ENCODE results near the gene LRP10. TPM values are rescaled to one million over a fixed set of nuclear protein-coding genes. Genes with fewer than 3 reads are reported as not detected.

Gene LRP10
- total RNA-seq, 3 donors from 2014 or later (not counting 1 experiment from before 2014, with no cell fraction given), result 97.8 to 118 (median 102) TPM

DNA sequence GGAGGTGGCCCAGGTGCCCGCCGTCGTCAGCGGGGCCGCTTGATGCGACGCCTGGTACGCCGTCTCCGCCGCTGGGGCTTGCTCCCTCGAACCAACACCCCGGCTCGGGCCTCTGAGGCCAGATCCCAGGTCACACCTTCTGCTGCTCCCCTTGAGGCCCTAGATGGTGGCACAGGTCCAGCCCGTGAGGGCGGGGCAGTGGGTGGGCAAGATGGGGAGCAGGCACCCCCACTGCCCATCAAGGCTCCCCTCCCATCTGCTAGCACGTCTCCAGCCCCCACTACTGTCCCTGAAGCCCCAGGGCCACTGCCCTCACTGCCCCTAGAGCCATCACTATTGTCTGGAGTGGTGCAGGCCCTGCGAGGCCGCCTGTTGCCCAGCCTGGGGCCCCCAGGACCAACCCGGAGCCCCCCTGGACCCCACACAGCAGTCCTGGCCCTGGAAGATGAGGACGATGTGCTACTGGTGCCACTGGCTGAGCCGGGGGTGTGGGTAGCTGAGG, 5.5 kb downstream of the LRP10 start:
- intact Hi-C loops (cut with micrococcal nuclease), result no loop called here
- WGBS (ENCODE audit: insufficient coverage), result 97% methylated on average over 22 of the region's 22 CpGs
- Histone ChIP-seq H3K4me1 (ENCODE audit: control insufficient read depth, insufficient read depth, low read length) (peaks cover 9% of the 10 kb centered on the region), H3K27me3 (ENCODE audit: control insufficient read depth, insufficient read depth, low read length) (no peaks in the 10 kb centered on the region), H3K9me3 (ENCODE audit: control insufficient read depth, insufficient read depth, low read length) (no peaks in the 10 kb centered on the region), H3K36me3 (ENCODE audit: control insufficient read depth, insufficient read depth, low read length) (peaks cover 52% of the 10 kb centered on the region), H3K27ac (ENCODE audit: low read length) (no peak overlapping the region), H3K4me3 (ENCODE audit: low read length) (no peak overlapping the region)
- no peak for TF ChIP-seq CTCF (IDR thresholded peaks at IDR 0.05)
- peak overlapping the region in 1 of 2 donors; percentile 58 for H3K27ac Mint-ChIP-seq
- no peak for DNase-seq
- no peaks in the 10 kb centered on the region for H3K9me3 Mint-ChIP-seq
- H3K36me3 Mint-ChIP-seq, result no peaks in the 10 kb centered on the region
- H3K27me3 Mint-ChIP-seq (ENCODE audit: low read depth in 2 of 2), result no peaks in the 10 kb centered on the region
- no peak for ATAC-seq
- H3K4me3 Mint-ChIP-seq, result no peak overlapping the region
- peaks cover 27 to 54% of the 10 kb centered on the region in 2 donors for H3K4me1 Mint-ChIP-seq

- DNase-seq (no peak), ATAC-seq (no peak)
- Mint-ChIP-seq H3K4me1 (peaks cover 19 to 51% of the 10 kb centered on the region in 2 donors), H3K36me3 (no peaks in the 10 kb centered on the region), H3K27ac (peak overlapping the region in 1 of 2 donors; percentile 58), H3K4me3 (no peak overlapping the region), H3K27me3 (ENCODE audit: low read depth in 2 of 2) (peaks cover 0 to 3% of the 10 kb centered on the region in 2 donors), H3K9me3 (no peaks in the 10 kb centered on the region)
- Histone ChIP-seq H3K9me3 (ENCODE audit: control insufficient read depth, insufficient read depth, low read length) (no peaks in the 10 kb centered on the region), H3K27me3 (ENCODE audit: control insufficient read depth, insufficient read depth, low read length) (no peaks in the 10 kb centered on the region), H3K36me3 (ENCODE audit: control insufficient read depth, insufficient read depth, low read length) (peaks cover 52% of the 10 kb centered on the region), H3K4me1 (ENCODE audit: control insufficient read depth, insufficient read depth, low read length) (peaks cover 4% of the 10 kb centered on the region), H3K4me3 (ENCODE audit: low read length) (no peak overlapping the region), H3K27ac (ENCODE audit: low read length) (no peak overlapping the region)
- intact Hi-C loops (cut with micrococcal nuclease), result no loop called here
- 94% methylated on average over 8 of the region's 8 CpGs for WGBS (ENCODE audit: insufficient coverage)
- no peak for TF ChIP-seq CTCF (IDR thresholded peaks at IDR 0.05)
These were observed 7.0 kb downstream of the LRP10 start for GRCh38 chr14:22878271-22879246.

DNA sequence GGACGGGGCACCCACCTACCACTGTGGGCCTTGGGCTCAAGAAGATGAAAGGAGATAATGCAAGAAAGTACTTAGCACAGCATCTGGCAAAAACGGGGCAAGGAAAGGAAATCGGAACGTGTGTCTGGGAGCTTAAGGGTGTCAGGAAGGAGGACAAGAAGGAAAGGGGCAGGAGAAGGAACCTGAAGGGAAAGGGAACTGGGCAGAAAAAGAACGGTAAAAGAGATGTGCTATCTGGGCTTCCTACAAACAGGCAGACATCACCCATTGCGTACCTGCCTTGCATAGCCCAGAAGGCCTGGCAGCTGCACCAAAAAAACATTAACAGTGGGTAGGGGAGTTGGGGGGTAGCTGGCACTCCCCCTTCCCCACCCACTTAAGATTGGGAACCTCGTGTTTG, 10.5 kb downstream of the LRP10 start:
- peaks cover 25 to 65% of the 10 kb centered on the region in 2 donors for H3K4me1 Mint-ChIP-seq
- DNase-seq, result no peak

More for the DNA sequence above, 10.5 kb downstream of the LRP10 start:
- H3K27me3 ChIP-seq (ENCODE audit: control insufficient read depth, insufficient read depth, low read length), result no peaks in the 10 kb centered on the region
- Mint-ChIP-seq H3K27me3 (ENCODE audit: low read depth in 2 of 2) (peaks cover 0 to 3% of the 10 kb centered on the region in 2 donors), H3K36me3 (no peaks in the 10 kb centered on the region), H3K27ac (peak overlapping the region in 1 of 2 donors; percentile 31), H3K4me3 (peak overlapping the region; percentile 15), H3K9me3 (no peaks in the 10 kb centered on the region)
- no peak for TF ChIP-seq CTCF (IDR thresholded peaks at IDR 0.05)
- 54% methylated on average over 7 of the region's 7 CpGs for WGBS (ENCODE audit: insufficient coverage)
- H3K9me3 ChIP-seq (ENCODE audit: control insufficient read depth, insufficient read depth, low read length), result no peaks in the 10 kb centered on the region
- H3K4me1 ChIP-seq (ENCODE audit: control insufficient read depth, insufficient read depth, low read length), result peaks cover 16% of the 10 kb centered on the region
- no peak overlapping the region for H3K27ac ChIP-seq (ENCODE audit: low read length)
- no peak for ATAC-seq
- intact Hi-C loops (cut with micrococcal nuclease), result no loop called here
- no peak overlapping the region for H3K4me3 ChIP-seq (ENCODE audit: low read length)
- H3K36me3 ChIP-seq (ENCODE audit: control insufficient read depth, insufficient read depth, low read length), result peaks cover 19% of the 10 kb centered on the region
